Activated CD4-positive, alpha-beta T cell treated with anti-CD3 and anti-CD28 coated beads, Interleukin-2, amount 50 U/mL, for 16 hours (primary cell): ENCODE data around the gene IVD.

ENCODE experiments used
- DNase-seq: peaks from one replicate; pipeline ENCODE4 v3.0.0-alpha.2; 2020

IVD gene

DNA sequence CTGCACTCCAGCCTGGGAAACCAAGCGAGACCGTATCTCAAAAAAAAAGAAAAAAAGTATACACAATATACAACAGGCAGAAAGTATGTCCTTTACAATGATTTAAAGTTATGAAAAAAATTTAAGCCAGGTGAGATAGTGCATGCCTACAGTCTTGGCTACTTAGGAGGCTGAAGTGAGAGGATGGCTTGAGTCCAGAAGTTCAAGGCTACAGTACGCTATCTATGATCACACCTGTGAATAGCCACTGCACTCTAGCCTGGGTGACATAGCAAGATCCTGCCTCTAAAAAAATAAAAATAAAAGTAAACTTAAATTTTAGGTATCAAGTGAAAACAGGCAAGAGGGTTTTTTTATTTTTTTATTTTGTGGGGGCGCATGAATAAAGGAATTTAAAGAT lies 26.2 kb upstream of the IVD start:
- no peak for DNase-seq

DNA sequence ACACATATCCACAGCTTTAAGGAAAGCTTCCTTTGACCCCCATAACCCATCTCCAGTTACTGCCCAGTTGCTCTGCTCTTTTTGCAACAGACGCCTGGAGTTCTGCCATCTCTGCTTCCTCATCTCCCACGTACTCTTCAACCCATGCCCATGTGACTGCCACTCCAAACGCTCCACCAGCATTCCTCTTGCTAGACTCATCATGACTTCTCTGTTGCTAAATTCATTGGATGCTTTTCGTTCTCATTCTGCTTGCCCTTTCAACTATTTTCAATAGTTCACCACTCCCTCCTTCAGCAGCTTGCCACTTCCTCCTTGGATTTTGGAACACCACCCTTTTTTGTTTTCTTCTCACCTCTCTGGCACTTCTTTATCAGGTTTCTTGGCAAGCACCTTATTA lies 25.7 kb upstream of the IVD start:
- no peak for DNase-seq

DNA sequence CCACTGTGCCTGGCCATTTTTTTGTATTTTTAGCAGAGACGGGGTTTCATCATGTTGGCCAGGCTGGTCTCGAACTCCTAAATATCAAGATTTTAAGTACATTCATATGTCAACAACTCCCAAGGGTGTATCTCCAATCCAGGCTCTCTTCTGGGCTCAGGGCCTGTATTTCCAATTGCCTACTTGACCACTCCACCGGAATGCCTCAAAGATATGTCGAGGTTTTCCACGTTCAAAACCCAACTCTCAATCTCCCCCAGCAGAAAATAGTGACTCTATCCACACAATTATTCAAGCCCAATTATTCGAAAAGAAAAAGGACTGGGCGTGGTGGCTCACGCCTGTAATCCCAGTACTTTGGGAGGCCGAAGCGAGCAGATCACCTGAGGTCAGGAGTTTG lies 25.0 kb upstream of the IVD start:
- DNase-seq = no peak

DNA sequence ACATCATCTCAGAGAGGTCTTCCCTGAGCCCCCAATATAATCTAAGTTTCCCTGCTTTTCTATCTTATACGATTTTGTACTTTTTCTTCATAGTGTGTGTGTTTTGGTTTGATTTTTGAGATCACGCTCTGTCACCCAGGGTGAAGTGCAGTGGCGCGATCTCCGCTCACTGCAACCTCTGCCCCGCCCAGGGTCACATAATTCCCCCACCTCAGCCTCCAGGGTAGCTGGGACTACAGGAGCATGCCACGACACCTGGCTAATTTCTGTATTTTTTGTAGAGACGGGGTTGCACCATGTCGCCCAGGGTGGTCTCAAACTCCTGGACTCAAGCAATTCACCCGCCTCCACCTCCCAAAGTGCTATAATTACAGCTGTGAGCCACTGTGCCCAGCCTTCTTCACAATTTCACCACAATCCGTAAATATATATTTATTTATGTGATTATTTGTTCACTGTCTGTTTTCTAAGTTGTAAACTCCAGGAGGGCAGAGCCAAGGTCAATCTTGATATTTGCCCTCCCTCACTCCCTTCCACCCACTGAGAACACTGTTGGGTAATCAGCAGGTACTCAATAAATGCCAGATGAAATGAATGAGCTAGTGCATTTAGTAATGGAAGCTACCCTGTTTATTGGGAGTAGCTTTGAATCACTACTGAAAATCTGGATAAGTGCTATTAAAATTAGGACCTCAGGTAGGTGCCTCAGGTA lies 23.6 kb upstream of the IVD start:
- DNase-seq = no peak

DNA sequence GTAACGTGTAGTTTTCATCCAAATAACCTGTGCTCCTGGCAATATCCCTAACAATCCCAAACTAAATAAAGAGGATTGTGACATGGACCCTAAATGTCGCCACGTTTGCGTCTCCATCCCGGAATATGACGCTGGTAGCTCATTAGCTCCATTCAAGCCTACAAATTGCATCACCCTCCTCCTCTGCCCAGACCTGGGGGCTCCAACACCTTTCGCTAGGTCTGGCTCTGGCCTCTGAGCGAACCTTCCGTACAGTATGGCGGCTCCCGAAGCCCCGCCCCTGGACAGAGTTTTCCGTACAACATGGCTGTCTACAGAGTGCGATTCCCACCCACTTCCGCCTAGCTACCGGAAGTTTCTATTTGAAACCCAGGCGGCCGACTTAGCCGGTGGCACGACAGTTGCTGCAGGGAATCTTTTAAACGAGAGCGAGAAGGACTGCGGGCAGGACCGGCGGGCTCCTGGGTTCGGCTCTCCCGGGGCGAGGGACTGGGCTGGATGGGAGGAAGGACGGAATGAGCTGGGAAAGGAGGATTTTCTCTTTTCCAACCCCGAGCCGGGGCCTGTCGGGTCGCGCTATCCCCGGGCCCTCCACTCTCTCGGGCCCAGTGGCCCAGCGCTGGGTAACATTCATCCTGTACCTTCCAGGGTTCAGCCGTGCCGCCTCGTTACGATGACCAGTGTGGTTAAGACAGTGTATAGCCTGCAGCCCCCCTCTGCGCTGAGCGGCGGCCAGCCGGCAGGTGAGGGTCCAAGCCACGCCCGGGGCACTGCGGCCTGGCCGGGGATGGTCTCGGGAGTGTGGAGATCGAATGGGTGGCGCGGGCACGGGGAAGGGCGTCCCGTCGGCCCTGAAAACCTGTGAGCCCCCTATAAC lies 22.8 kb upstream of the IVD start, which contains the start of gene KNSTRN:
Gene KNSTRN (plus strand): TSS at position 142 of the 877 bp plus-strand sequence. CDS start 115 bp downstream, at position 257.
- peak; percentile 96 for DNase-seq

DNA sequence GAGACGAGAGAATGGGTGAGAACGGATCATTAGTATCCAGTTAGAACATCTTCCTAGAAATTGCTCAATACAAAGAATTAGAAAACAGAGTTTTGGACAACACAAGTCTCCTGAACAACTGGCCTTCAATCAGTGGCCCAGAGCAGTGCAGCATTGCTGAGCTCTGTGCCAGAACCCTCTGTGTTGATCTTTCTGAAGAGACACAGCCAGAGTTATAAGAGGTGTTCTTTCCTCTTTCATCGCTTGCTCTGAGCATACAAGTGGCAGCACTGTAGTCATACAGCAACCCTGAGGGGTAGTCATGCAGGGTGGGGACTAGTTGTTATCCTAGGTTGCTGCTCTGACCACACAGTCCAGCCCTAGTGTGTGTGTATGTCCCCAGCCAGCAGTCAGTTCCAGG lies 19.1 kb upstream of the IVD start:
- no peak for DNase-seq

DNA sequence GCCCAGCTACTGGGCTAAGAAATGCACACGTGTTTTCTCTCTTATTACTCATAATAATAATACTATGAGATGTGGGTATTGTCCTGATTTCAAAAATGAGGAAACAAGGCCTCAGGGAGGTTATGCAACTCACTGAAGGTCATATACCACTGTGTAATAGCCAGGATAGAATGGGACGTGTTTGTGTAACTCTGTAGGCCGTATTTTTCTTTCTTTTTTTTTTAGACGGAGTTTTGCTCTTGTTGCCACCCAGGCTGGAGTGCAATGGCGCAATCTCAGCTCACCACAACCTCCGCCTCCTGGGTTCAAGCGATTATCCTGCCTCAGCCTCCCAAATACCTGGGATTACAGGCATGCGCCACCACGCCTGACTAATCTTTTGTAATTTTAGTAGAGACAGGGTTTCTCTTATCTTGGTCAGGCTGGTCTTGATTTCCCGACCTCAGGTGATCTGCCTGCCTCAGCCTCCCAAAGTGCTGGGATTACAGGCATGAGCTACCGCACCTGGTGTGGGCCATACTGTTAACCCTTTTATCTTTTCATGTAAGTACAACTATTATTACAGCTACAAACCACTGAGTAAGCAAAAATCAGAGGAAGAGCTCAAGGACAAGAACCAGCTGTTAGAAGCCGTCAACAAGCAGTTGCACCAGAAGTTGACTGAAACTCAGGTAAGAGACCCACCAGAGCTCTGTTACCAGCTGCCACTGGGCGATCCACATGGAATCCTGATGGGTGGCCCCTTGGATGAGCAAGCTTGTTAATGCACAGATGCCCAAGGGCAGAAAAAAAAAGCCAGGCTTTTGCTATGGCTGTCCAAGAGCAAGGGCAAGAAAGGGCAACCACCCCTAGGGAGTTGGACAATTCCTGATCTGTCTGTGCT lies 16.4 kb upstream of the IVD start:
- DNase-seq = no peak

DNA sequence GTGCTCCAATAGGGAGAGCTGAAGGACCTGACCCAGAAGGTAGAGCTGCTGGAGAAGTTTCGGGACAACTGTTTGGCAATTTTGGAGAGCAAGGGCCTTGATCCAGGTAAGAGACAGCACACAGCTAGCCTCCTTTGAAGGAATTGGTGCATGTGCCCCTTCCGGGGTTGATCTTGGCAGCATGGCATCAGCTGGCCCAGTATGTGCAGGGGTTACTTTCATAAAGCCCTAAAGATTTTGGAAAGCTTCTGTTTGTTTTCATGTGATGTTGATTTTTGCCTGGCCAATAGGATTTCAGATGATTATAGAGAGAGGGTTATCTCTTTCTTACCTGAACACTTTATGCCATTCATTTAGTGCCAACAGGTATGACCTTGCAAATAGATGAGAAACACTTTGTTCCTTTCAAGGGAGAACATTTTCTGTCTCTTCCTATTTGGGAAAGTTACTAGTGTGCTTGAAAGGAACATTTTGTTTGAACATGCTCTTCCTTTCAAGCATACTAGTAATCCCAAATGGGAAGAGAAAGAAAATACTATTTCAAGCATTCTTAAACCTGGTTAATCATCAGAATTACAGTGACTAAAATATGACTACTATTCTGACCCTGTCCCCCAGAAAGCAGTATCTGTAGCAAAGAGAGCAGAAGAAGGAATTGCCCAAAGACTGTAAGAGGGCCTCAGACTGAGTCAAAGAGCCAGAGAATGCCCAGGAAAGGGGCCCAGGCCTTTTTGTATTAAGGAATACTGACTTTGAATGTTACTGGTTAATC lies 15.6 kb upstream of the IVD start:
- DNase-seq = no peak

DNA sequence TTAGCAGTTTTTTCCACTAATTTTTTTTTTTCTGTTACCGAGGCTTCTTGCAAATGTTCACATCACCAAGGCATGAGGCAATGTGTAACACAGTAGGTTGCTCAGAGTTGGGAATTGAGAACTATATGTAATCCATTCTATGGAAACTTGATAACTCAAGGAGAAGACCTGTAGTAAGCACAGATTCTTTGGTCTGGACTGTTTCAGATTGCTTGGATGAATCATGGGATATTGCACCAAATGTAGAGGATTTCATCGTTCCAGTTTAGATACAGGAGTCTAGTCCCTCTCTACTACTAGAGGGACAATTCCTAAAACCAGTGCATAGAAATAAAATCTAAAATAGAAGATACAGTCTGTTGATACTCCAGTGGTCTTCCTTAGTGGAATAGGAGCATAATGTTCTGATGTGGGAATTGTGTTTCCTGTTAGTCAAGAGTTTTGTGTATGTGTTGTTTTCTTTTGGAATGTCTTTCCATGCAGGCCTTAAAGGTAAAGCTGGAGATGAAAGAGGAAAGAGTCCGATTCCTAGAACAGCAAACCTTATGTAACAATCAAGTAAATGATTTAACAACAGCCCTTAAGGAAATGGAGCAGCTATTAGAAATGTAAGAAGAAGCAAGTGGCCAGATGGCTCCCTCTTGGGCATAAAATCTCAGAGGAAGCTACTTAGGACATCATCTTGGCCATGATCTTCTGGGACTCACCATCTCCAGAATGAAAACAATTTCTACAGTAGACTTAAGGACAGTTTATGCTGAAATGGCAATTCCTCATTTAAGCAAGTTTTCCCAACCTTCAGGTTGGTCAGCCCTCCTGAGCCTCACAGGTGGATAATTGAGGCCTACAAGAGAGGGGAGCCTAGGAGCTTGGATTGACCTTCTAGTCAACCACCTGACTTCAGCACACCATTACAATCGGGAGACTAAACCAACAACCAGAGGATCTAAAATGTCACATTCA lies 12.3 kb upstream of the IVD start:
- DNase-seq = no peak

DNA sequence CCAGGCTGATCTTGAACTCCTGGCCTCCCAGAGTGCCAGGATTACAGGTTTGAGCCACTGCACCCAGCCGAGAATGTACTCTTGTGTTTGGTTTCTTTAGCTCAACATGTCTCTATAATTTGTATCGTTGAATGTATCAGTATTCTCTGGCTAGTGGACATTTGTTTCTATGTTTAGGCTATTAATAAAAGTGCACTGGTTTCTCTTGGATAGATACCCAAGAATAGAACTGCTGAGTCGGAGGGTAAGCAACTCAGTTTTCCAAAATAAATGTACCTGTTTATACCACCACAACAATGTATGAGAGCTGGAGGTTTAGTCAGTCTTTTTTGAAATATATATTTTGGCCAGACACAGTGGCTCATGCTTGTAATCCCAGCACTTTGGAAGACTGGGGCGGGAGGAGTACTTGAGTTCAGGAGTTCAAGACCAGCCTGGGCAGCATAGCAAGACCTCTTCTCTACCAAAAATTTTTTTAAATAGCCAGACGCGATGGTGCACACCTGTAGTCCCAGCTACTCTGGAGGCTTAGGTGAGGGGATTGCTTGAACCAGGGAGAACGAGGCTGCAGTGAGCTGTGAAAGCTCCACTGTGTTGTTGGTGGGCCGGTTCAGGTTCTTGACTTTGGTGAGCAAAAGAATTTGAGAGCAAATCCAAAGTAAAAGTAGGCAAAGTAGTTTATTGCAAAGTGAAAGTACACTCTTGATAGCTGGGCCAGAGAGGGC lies 7.7 kb upstream of the IVD start:
- no peak for DNase-seq

DNA sequence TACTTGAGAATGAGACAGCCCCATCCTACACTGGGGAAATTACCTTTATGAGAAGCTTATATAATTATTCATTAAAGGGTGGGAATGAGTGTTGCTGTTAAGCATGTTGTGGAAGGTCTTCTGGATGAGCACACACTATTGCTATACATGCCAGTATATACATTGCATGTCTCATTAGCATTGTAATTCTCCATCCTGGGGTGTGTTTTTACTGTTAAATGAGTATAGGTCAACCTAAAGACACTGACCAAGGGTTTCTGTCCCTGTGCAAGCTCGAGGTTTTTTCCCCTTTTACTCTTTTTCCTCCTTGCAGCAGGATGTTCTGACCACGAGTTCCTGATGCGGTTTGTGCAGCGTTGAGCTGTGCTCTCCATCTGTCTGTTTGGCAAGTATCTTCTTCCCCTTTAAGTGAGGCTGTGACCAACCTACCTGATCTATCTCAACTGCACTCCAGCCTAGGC lies 7.2 kb upstream of the IVD start:
- DNase-seq = peak; percentile 62

DNA sequence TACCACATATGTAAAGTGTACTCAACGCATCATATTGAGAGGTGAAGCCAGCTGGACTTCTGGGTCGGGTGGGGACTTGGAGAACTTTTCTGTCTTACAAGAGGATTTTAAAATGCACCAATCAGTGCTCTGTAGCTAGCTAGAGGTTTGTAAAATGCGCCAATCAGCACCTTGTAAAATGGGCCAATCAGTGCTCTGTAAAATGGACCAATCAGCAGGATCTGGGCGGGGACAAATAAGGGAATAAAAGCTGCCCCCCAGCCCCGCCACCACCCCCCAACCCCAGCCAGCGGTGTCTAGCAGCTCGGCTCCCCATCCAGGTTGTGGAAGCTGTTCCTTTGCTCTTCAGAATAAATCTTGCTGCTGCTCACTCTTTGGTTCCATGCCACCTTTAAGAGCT lies 6.2 kb upstream of the IVD start:
- no peak for DNase-seq

DNA sequence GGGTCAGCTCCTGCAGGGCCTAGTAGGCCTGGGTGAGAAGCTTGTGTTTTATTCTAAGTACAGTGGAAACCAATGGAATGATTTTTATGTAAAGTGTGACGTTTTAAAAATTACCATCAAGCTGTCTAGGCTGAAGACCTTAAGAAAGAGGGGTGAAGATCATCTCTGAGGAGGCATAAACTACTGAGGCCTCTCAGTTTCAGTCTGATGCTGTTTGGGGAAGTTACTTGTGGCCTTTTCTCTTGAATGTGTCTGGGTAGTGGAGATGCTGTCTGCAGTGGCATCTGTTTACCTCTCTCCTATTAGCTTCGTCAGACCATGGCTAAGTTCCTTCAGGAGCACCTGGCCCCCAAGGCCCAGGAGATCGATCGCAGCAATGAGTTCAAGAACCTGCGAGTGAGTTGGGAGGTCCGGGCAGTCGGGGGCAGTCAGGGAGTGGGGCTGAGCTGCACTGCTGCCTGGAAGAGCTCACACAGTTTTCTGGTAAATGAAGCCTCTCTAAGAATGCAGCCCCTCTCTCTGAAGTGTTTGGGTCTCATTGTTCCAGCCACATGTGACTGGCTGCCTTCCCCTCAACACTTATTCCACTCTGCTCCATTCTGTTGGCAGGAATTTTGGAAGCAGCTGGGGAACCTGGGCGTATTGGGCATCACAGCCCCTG lies 1.9 kb downstream of the IVD start:
- peak; percentile 19 for DNase-seq

DNA sequence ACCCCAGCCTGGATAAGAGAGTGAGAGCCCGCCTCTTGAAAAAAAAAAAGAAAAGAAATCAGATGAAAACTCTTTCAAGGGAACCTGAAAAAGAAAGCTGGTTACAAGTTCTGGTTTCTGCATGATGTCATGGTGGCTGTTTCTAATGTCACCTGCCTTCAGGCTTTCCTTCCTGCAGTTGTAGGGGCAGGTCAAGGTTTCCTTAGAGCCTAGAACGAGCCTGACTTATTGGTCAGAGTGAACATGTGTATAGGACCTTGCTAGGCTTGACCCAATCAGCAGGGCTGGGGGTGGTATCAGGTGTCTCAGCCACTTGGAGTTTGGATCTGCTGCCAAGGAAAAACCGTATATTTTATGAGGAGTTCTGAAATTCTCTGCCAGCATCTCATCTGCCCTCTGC lies 3.8 kb downstream of the IVD start:
- DNase-seq = peak; percentile 12

DNA sequence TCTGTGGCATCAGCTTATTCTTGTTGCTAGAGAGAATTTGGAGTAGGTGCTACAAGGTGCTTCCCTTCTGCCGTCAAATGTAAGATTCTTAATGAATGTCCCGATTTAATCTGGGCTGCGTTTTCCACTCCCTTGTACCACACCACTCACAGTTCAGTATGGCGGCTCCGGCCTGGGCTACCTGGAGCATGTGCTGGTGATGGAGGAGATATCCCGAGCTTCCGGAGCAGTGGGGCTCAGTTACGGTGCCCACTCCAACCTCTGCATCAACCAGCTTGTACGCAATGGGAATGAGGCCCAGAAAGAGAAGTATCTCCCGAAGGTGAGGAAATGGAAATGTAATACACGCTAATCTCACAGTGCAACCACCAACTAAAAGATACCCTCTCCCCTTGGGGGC lies 4.9 kb downstream of the IVD start:
- no peak for DNase-seq

DNA sequence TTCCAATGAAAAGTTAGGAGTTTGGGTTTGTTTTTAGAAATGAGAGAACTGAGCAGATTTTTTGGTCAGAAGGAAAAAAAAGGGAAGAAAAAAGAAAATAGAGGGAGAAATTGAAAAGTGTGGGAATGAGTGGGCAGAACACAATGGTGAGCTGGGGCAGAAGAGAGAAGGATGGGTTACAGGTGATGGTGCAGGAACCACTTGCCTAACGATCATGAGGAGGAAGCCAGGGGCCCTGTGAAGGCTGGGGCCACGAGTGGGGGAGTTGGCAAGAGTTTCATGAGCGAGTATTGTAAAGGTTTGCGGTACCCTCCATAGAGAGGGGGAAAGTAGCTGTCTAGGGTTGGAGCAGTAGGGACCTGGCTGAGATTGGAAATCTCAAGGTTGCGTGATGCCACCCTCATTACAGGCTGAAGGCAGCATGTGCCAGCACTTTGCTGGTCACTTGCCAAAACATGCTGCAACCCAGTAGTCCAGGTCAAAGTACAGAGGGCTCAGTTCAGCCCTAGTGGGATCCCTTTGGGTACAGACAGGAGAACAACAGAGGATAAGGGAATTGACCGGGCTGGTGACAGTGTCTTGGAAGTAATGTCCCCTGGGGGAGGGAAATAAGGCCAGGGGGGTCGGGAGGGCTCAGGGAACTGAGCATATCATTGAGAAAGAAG lies 6.6 kb downstream of the IVD start:
- no peak for DNase-seq

DNA sequence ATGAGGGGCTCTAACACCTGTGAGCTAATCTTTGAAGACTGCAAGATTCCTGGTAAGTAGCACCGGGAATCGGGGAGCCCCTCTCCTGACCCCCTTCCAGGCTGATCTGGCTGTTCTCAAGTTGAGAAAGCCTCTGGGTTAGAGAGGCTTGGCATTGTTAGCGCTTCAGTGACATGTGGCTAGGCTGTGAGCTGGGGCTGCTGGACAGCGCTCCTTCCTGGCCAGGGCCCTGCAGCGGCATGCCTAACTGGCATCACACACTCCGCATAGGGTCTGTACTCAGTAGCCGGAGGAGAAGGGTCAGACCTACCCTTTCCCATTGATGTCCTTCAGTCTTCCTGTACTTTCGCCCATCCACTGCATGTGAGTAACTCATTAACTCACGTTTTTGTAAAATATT lies 7.4 kb downstream of the IVD start:
- DNase-seq = no peak

DNA sequence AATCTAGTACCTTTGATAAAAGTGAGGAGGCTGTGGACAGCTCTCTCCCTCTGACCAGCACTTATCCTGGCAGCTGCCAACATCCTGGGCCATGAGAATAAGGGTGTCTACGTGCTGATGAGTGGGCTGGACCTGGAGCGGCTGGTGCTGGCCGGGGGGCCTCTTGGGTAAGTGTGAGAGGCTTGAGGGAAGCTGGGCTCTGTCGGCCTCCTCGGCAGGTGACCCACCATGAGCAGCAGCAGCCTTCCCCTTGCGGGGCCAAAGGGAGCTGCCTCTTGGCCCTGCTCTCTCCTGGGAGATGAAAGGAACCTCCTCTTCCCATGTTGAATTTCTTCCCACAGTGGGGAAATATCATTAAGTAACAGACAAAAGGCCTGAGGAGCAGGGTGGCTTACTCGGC lies 9.2 kb downstream of the IVD start:
- no peak for DNase-seq

DNA sequence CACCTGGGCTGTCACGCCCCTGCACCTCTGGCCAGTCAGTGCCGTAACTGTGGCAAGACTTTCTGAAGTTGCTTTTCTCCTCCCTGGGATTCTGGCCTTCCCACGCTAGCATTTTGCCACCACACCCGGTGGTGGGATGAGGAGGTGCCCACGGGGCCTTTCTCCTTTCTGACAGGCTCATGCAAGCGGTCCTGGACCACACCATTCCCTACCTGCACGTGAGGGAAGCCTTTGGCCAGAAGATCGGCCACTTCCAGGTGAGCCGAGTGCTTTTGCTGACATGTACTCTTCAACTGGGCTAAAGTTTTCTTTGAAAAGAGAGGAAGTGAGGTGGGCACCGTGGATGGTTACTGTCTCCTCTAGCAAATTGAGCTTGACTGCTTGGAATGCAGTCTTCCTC lies 9.6 kb downstream of the IVD start:
- DNase-seq = no peak
